ENCODE results near the gene MYH8. TPM values are rescaled to one million over a fixed set of nuclear protein-coding genes. Genes with fewer than 3 reads are reported as not detected.

MYH8 gene
- total and polyA plus RNA-seq, 4 donors, result 0.14 TPM; not detected in 3

GRCh38 chr17:10372906-10373305 lies 48.8 kb downstream of the MYH8 start, which contains the start of gene MYH13 (continued):
- TF ChIP-seq, protein P1, sequence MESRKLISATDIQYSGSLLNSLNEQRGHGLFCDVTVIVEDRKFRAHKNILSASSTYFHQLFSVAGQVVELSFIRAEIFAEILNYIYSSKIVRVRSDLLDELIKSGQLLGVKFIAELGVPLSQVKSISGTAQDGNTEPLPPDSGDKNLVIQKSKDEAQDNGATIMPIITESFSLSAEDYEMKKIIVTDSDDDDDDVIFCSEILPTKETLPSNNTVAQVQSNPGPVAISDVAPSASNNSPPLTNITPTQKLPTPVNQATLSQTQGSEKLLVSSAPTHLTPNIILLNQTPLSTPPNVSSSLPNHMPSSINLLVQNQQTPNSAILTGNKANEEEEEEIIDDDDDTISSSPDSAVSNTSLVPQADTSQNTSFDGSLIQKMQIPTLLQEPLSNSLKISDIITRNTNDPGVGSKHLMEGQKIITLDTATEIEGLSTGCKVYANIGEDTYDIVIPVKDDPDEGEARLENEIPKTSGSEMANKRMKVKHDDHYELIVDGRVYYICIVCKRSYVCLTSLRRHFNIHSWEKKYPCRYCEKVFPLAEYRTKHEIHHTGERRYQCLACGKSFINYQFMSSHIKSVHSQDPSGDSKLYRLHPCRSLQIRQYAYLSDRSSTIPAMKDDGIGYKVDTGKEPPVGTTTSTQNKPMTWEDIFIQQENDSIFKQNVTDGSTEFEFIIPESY (IDR thresholded peaks at IDR 0.05), result no peak
- TF ChIP-seq FOXA2 (IDR thresholded peaks at IDR 0.05) (no peak), JUND (IDR thresholded peaks at IDR 0.05) (no peak), RAD21 (IDR thresholded peaks at IDR 0.05) (no peak)
- TF ChIP-seq, protein P2, sequence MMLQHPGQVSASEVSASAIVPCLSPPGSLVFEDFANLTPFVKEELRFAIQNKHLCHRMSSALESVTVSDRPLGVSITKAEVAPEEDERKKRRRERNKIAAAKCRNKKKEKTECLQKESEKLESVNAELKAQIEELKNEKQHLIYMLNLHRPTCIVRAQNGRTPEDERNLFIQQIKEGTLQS (IDR thresholded peaks at IDR 0.05), result no peak

GRCh38 chr17:10370016-10370608 lies 51.6 kb downstream of the MYH8 start:
- H3K36me3 ChIP-seq (ENCODE audit: control insufficient read depth in 4 of 4, insufficient read depth in 3 of 4, low read depth in 1 of 4, low read length in 3 of 4), result no peaks in the 10 kb centered on the region
- DNase-seq (ENCODE audit: low spot score), result no peak
- 74% methylated on average over 7 of the region's 7 CpGs for WGBS
- no peaks in the 10 kb centered on the region for H3K4me1 ChIP-seq (ENCODE audit: control insufficient read depth in 4 of 4, insufficient read depth in 4 of 4, low read length in 3 of 4)
- H3K9me3 ChIP-seq (ENCODE audit: control insufficient read depth in 4 of 4, low read length in 3 of 4), result no peaks in the 10 kb centered on the region
- no peak overlapping the region for H3K4me3 ChIP-seq (ENCODE audit: low read depth in 1 of 3, low read length in 3 of 3)
- TF ChIP-seq JUND (IDR thresholded peaks at IDR 0.05) (no peak), GABPA (IDR thresholded peaks at IDR 0.05 in 1 of 2, conservative IDR thresholded peaks at IDR 0.05 in 1 of 2) (no peak), CTCF (IDR thresholded peaks at IDR 0.05; ENCODE audit: low read depth, low read length, missing input control) (no peak), REST (IDR thresholded peaks at IDR 0.05) (no peak), RAD21 (IDR thresholded peaks at IDR 0.05) (no peak), EGR1 (IDR thresholded peaks at IDR 0.05; ENCODE audit: low read depth in 2 of 2) (no peak), TAF1 (conservative IDR thresholded peaks at IDR 0.05) (no peak), YY1 (IDR thresholded peaks at IDR 0.05) (no peak)
- TF ChIP-seq, protein P3, sequence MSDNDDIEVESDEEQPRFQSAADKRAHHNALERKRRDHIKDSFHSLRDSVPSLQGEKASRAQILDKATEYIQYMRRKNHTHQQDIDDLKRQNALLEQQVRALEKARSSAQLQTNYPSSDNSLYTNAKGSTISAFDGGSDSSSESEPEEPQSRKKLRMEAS (IDR thresholded peaks at IDR 0.05), result no peak
- TF ChIP-seq, protein P1 (IDR thresholded peaks at IDR 0.05), result no peak
- TF ChIP-seq, protein P2 (IDR thresholded peaks at IDR 0.05), result no peak
- no peak overlapping the region for H3K27ac ChIP-seq (ENCODE audit: low read depth in 1 of 2, low read length in 2 of 2)
- peaks cover 0 to 2% (median 0%) of the 10 kb centered on the region in 4 donors for H3K27me3 ChIP-seq (ENCODE audit: control insufficient read depth in 4 of 4, insufficient read depth in 4 of 4, low read length in 3 of 4)
- no peak overlapping the region for H3K9ac ChIP-seq (ENCODE audit: low read depth in 1 of 2, low read length in 2 of 2)
